Smooth muscle cell (in vitro differentiated cells): Measurements from ENCODE around the gene RAB3D. TPM values are rescaled to one million over a fixed set of nuclear protein-coding genes. Genes with fewer than 3 reads are reported as not detected.

Experiments used
- DNase-seq: peaks from one replicate; lab custom pipeline; 2025; ENCODE audit not compliant: unreplicated experiment; lab: John Stamatoyannopoulos, UW
- H2AFZ ChIP-seq: fragments of 200-600 bp; sonication (generic); 2 replicates; pipeline ENCODE4 v1.6.0; 2016; ENCODE audit warnings: antibody characterized with exemption, low read depth, mild to moderate bottlenecking
- H3F3A ChIP-seq: fragments of 200-600 bp; sonication (generic); 2 replicates; pipeline ENCODE4 v1.6.0; 2017; ENCODE audit warnings: antibody characterized with exemption, low read depth
- H3K27ac ChIP-seq: fragments of 200-600 bp; sonication (generic); 2 replicates; pipeline ENCODE4 v1.5.1; 2016; ENCODE audit warnings: low read depth, mild to moderate bottlenecking
- H3K27me3 ChIP-seq: fragments of 200-600 bp; sonication (generic); 2 replicates; pipeline ENCODE4 v1.6.1; 2016; ENCODE audit warnings: low read depth, mild to moderate bottlenecking
- H3K36me3 ChIP-seq: fragments of 200-600 bp; sonication (generic); 2 replicates; pipeline ENCODE4 v1.5.1; 2016; ENCODE audit warnings: low read depth
- H3K4me1 ChIP-seq: fragments of 200-600 bp; sonication (generic); 2 replicates; pipeline ENCODE4 v1.5.1; 2016; ENCODE audit warnings: low read depth
- H3K4me2 ChIP-seq: fragments of 200-600 bp; sonication (generic); 2 replicates; pipeline ENCODE4 v1.6.0; 2016; ENCODE audit warnings: mild to moderate bottlenecking
- H3K4me3 ChIP-seq: fragments of 200-600 bp; sonication (generic); 2 replicates; pipeline ENCODE4 v1.5.1; 2016; ENCODE audit warnings: mild to moderate bottlenecking
- H3K79me2 ChIP-seq: fragments of 200-600 bp; sonication (generic); 2 replicates; pipeline ENCODE4 v1.6.0; 2016; ENCODE audit warnings: low read depth, mild to moderate bottlenecking
- H3K9ac ChIP-seq: fragments of 200-600 bp; sonication (generic); 2 replicates; pipeline ENCODE4 v1.6.0; 2016; ENCODE audit warnings: low read depth
- H3K9me3 ChIP-seq: fragments of 200-600 bp; sonication (generic); replicated peaks from 2 replicates; pipeline ENCODE4 v1.5.1; 2016; ENCODE audit warnings: low read depth
- H4K20me1 ChIP-seq: fragments of 200-600 bp; sonication (generic); 2 replicates; pipeline ENCODE4 v1.6.0; 2016; ENCODE audit warnings: low read depth
- WGBS: methylation state at CpG from one replicate; pipeline ENCODE4 v1.1.7; 2016; ENCODE audit warnings: low lambda C conversion rate; 5-methylcytosine and 5-hydroxymethylcytosine counted together
- polyA plus RNA-seq: library from polyadenylated mRNA; unstranded; fragments of >200 nt; fragmentation: Nextera tagmentation; extraction: Ambion mirVana; gene quantifications from 2 replicates; pipeline ENCODE4 v1.2.1, GENCODE V29; 2016
- total RNA-seq: library from RNA; depleted of rRNA; stranded (reverse); fragments of >200 nt; gene quantifications from 2 replicates; pipeline ENCODE4 v1.2.3, GENCODE V29; 2014
- TF ChIP-seq, protein P1 (sequence below): fragments of 200-600 bp; sonication (generic); IDR thresholded peaks from 2 replicates; pipeline ENCODE4 v1.5.1; 2017; ENCODE audit warnings: borderline replicate concordance, mild to moderate bottlenecking, antibody characterized with exemption; ENCODE audit not compliant: insufficient read depth, poor library complexity, severe bottlenecking

The RAB3D gene, protein sequence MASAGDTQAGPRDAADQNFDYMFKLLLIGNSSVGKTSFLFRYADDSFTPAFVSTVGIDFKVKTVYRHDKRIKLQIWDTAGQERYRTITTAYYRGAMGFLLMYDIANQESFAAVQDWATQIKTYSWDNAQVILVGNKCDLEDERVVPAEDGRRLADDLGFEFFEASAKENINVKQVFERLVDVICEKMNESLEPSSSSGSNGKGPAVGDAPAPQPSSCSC
- 11.0 and 11.9 TPM in 2 replicates for total RNA-seq
- 6.2 and 7.3 TPM in 2 replicates for polyA plus RNA-seq

DNA sequence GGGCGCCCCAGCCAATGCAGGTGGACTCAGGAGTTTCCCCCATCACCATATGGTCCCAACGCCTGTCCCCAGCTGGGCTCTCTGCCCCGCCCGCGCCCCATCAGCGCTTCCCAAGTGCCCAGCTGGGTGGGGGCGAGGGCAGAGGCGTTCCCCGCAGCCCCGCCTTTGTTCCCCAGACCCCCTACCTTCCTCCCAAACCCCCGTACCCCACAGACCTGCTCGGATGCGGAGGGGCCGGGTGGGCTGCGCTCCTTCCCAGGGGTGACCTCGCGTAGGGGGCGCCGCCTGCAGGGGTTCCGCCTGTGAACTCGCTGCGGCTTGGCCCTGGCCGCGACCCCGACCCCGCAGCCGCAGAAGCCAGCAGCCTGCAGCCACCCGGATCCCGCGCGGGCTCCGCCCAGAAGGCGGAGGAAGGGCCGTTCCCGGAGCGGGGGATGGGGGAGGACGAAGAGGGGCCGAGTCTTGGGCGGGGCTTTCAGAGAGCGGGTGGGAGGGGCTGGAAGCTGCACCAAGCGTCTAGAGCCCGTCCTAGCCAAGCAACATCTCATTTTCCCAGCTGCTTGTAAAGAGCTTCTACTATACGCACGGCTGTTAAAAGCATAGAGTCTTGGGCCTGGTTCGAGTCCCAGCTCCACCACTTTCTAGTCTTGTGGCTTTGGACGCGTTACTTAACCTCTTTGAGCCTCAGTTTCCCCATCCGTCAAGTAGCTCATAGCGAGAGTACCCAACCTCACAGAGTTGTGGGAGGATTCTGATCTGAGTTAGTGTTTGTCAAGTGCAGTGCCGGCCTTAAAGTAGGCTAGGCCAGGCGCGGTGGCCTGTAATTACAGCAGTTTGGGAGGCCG, at the start of gene RAB3D:
Gene RAB3D (minus strand): TSS at position 404 of the 845 bp plus-strand sequence. CDS start 2,258 bp downstream, outside the sequence.
- TF ChIP-seq, protein P1, sequence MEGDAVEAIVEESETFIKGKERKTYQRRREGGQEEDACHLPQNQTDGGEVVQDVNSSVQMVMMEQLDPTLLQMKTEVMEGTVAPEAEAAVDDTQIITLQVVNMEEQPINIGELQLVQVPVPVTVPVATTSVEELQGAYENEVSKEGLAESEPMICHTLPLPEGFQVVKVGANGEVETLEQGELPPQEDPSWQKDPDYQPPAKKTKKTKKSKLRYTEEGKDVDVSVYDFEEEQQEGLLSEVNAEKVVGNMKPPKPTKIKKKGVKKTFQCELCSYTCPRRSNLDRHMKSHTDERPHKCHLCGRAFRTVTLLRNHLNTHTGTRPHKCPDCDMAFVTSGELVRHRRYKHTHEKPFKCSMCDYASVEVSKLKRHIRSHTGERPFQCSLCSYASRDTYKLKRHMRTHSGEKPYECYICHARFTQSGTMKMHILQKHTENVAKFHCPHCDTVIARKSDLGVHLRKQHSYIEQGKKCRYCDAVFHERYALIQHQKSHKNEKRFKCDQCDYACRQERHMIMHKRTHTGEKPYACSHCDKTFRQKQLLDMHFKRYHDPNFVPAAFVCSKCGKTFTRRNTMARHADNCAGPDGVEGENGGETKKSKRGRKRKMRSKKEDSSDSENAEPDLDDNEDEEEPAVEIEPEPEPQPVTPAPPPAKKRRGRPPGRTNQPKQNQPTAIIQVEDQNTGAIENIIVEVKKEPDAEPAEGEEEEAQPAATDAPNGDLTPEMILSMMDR = no peak
- Histone ChIP-seq H3K9ac (peak within 1 kb of the TSS; percentile 43), H3K27ac (no peak within 1 kb of the TSS)

DNA sequence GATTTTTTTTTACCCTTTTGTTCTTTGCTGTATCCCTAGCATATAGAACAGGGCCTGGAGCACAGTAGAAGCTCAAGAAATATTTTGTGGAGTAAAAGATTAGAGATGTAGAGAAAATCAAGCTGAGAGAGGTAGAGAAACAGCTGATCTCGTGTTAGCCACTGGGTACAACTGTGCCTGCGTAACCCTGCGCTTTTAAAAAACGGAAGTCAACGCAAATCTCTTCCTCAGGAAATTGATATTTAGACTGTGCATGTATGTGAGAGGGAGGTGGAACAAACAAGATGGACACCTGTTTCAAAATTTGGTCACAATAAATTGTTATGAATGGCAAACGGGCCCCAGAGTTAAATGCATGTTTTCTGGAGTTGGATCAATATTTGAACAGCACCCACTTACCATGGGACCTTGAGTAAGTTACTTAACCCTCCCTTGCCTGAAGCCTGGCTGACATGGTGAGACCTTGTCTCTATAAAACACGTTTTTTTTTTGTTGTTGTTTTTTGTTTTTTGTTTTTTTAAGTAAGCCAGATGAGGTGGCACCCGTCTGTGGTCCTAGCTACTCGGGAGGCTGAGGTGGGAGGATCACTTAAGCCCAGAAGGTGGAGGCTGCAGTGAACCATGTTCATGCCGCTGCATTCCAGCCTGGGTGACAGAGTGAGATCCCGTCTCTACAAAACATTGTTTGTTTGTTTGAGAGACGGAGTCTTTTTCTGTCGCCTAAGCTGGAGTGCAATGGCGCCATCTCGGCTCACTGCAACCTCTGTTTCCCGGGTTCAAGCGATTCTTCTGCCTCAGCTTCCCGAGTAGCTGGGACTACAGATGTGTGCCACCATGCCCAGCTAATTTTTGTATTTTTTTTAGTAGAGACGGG, 47.9 kb upstream of the RAB3D start:
- 89% methylated on average over 19 of the region's 19 CpGs for WGBS
- no peaks in the 10 kb centered on the region for H3F3A ChIP-seq
- TF ChIP-seq, protein P1 = no peak

More for the DNA sequence above, at the start of gene RAB3D:
- peaks cover 6% of the 10 kb centered on the region for H3K36me3 ChIP-seq
- H4K20me1 ChIP-seq = no peaks in the 10 kb centered on the region
- peak within 1 kb of the TSS; percentile 85 for H2AFZ ChIP-seq
- DNase-seq = peak; percentile 58
- no peaks in the 10 kb centered on the region for H3F3A ChIP-seq
- WGBS = 27% methylated on average over 18 of the region's 53 CpGs
- H3K4me1 ChIP-seq = no peaks in the 10 kb centered on the region
- H3K9me3 ChIP-seq = no peaks in the 10 kb centered on the region
- no peaks in the 10 kb centered on the region for H3K79me2 ChIP-seq
- no peaks in the 10 kb centered on the region for H3K27me3 ChIP-seq
- H3K4me3 ChIP-seq = peak within 1 kb of the TSS; percentile 76
- H3K4me2 ChIP-seq = peak within 1 kb of the TSS; percentile 98

DNA sequence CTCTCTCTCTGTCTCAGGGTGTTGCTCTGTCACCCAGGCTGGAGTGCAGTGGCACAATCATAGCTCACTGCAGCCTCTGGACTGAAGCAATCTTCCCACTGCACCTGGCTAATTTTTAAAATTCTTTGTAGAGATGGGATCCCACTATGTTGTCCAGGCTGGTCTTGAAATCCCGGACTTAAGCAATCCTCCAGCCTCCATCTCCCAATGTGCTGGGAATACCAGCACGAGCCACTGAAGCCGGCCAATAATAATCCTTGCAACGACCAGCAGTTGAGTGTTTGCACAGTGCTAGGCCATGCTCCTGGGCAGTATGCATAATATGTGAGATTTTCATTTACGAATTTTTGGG, 45.3 kb upstream of the RAB3D start:
- Histone ChIP-seq H3K79me2 (no peaks in the 10 kb centered on the region), H4K20me1 (peaks cover 3% of the 10 kb centered on the region), H3K4me1 (peaks cover 9% of the 10 kb centered on the region), H3K4me3 (no peak overlapping the region), H3K9me3 (no peaks in the 10 kb centered on the region), H3K4me2 (no peak overlapping the region), H3K36me3 (no peaks in the 10 kb centered on the region), H3K27ac (no peak overlapping the region), H3K9ac (no peak overlapping the region), H2AFZ (no peak overlapping the region), H3K27me3 (no peaks in the 10 kb centered on the region), H3F3A (peaks cover 6% of the 10 kb centered on the region)
- TF ChIP-seq, protein P1 = no peak
- 80% methylated on average over 5 of the region's 5 CpGs for WGBS
- DNase-seq = no peak

More for the DNA sequence above, 47.9 kb upstream of the RAB3D start:
- Histone ChIP-seq H3K9ac (no peak overlapping the region), H2AFZ (no peak overlapping the region), H3K4me1 (peaks cover 5% of the 10 kb centered on the region), H3K4me2 (no peak overlapping the region), H3K27ac (no peak overlapping the region), H4K20me1 (no peaks in the 10 kb centered on the region), H3K36me3 (no peaks in the 10 kb centered on the region), H3K27me3 (no peaks in the 10 kb centered on the region), H3K79me2 (no peaks in the 10 kb centered on the region), H3K9me3 (no peaks in the 10 kb centered on the region), H3K4me3 (no peak overlapping the region)
- no peak for DNase-seq
